ENCODE measurements around the gene ECEL1. TPM values are rescaled to one million over a fixed set of nuclear protein-coding genes. Genes with fewer than 3 reads are reported as not detected.
"Not testable (repeated sequence)": the region's sequence is repeated elsewhere in the genome, so short reads cannot be mapped to it uniquely, and the experiment has no call there.

Gene ECEL1, protein sequence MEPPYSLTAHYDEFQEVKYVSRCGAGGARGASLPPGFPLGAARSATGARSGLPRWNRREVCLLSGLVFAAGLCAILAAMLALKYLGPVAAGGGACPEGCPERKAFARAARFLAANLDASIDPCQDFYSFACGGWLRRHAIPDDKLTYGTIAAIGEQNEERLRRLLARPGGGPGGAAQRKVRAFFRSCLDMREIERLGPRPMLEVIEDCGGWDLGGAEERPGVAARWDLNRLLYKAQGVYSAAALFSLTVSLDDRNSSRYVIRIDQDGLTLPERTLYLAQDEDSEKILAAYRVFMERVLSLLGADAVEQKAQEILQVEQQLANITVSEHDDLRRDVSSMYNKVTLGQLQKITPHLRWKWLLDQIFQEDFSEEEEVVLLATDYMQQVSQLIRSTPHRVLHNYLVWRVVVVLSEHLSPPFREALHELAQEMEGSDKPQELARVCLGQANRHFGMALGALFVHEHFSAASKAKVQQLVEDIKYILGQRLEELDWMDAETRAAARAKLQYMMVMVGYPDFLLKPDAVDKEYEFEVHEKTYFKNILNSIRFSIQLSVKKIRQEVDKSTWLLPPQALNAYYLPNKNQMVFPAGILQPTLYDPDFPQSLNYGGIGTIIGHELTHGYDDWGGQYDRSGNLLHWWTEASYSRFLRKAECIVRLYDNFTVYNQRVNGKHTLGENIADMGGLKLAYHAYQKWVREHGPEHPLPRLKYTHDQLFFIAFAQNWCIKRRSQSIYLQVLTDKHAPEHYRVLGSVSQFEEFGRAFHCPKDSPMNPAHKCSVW
- not detected in 2 replicates for total RNA-seq (2014; rRNA removed; shearing (Covaris generic))
- not detected in 2 replicates for polyA plus RNA-seq (2015; cell fraction: cytosol; rRNA removed)
- polyA plus RNA-seq (2015; cell fraction: nucleus; rRNA removed) = not detected in 2 replicates

DNA sequence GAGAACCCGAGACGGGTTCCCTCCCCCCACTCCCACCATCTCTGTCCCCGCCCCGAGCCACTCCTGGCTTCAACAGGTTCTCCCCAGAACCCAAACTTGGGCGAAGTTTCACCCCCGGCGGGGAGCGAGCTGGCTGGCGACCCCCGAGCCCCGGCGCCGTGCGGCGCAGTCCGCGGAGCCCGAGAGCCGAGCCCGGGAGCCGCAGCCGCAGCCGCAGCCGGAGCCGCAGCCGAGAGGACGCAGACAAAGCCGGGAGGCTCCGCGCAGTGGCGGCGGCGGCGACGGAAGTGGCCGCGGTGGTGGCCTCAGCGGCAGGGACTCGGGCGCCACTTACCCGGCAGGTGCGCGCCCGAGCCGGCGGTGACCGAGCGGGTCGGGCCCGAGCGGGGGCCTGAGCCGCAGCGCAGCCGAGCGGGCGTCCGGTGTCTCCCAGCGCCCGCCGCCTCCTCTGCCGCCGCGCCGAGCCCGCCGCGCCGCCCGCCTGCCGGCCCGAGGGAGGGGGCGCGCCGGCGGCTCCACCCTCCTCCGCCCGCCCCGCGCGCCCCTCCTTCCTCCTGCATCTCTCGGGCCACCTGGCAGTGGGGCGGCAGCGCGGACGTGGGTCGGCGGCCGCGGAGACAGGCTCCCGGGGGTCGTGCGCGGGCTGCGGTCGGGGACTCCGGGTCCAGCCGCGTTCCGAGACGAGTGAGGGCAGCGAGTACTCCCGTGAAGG is at the start of gene ECEL1:
Gene ECEL1 (minus strand): TSS at position 450 of the 712 bp plus-strand sequence. CDS start 1,181 bp downstream, outside the sequence.
- DNase-seq (ENCODE audit: low read depth) = no peak

DNA sequence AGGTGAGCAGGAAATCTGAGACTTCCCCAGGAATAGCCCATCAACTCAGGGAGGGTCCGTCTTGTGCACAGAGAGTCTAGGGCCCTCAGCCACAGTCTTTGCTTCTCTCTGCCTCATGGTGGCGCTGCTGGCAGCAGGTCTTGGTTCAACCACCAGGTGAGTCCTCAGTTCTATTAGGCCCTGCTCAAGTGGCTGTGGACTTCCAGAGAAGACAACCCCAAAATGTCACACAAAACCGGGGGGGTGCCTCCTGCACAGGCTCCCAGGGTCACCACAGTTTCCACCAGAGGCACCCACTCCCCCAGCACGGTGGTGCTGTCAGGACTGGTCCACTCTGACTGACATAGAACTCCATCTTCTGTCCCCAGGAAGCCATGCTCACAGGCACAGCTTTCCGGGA is 49.4 kb upstream of the ECEL1 start:
- no peak for DNase-seq (ENCODE audit: low read depth)

DNA sequence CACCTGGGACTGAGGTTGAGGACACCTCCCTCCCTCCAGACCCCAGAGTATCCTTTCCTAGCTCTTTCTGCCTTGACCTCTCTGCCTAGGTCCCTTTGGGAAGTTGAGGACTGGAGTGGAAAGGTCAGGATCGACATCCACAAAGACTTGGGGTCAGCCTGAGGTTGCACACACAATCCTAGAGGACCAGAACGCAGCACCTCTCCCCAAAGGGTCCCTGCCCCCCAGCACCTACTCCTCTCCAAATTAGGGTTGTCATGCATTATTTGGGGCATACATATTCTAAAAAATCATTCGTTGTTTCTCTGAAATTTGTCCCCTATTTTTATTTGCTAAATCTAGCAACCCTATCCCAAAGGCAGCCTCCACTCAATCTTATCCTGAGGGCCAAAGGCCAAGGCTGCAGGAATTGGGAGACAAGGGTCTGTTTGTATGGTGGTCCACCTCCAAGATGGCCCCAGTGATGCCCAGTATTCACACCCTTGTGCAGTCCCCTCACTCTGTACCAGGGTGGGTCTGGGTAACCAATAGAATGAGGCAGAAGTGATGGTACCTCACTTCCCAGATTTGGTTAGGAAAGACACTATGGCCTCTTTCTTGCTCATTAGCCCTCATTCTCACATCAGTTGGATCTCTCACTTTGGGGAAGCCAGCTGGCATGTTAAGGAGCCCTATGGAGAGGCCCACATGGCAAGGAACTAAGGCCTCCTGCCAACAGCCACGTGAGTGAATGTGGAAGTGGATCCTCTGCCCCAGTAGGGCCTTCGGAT is 48.3 kb upstream of the ECEL1 start:
- no peak for DNase-seq (ENCODE audit: low read depth)

DNA sequence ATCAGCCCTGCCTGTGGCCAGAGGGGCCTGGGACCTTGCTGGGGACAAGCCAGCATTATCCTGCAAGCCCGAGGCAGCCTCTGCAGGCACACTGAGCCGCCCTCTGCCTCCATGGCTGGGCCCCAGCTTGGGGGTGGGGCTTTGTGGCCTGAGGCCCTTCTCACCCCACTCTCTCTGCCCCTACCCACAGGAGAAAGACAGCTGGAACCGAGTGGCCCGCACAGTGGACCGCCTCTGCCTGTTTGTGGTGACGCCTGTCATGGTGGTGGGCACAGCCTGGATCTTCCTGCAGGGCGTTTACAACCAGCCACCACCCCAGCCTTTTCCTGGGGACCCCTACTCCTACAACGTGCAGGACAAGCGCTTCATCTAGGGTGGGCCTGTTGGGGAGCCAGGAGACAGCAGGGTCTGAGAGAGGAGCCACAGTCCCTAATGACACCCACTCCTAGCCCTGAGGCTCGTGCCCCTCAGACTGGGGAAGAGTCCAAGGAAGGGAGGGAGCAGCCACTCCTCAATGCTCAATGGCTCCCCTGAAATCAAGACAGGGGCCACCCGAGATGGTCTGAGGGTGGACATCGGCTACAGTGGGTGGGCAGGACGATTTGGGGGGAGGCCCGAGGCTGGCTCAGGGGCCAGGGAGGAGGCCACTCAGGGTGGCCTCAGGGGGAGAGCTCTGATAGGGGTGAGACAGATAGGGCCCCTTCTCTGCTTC is 47.5 kb upstream of the ECEL1 start:
- DNase-seq (ENCODE audit: low read depth) = no peak

DNA sequence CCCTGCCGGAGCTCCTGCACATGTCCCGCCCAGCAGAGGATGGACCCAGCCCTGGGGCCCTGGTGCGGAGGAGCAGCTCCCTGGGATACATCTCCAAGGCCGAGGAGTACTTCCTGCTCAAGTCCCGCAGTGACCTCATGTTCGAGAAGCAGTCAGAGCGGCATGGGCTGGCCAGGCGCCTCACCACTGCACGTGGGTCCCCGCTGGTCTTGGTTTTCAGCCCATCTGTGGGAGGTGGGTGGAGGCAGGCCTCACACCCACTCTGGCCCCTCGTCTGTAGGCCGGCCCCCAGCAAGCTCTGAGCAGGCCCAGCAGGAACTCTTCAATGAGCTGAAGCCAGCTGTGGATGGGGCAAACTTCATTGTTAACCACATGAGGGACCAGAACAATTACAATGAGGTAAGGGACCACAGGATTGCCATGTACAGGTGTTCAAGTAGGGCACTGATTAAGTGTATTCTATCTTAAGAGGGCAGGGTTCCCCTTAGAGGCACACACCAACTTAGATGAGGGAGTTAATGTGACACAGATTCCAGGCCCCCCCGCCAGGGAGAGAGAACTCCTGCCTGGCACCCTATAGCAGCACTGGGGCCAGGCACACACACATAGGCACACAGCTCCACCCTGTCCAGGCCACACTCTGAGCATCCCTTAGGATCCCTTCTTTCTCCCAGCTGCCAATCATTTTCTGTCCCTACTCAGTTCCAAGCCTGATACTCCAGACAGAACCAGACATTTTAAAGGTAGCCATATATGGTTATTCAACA is 46.5 kb upstream of the ECEL1 start:
- DNase-seq (ENCODE audit: low read depth) = no peak

DNA sequence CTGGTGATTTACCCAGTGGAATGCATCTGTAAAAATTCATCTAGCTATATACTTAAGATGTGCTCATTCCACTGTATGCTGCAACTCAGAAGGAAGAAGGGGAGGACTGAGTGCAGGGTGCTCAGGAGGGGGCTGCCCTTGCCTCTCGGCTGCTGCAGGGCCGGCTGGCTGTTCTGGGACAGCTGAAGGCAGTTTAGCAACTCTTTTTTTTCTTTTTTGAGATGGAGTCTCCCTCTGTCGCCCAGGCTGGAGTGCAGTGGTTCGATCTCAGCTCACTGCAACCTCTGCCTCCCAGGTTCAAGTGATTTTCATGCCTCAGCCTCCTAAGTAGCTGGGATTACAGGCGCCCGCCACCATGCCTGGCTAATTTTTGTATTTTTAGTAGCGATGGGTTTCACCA is 45.2 kb upstream of the ECEL1 start:
- not testable (repeated sequence) for DNase-seq (ENCODE audit: low read depth)

DNA sequence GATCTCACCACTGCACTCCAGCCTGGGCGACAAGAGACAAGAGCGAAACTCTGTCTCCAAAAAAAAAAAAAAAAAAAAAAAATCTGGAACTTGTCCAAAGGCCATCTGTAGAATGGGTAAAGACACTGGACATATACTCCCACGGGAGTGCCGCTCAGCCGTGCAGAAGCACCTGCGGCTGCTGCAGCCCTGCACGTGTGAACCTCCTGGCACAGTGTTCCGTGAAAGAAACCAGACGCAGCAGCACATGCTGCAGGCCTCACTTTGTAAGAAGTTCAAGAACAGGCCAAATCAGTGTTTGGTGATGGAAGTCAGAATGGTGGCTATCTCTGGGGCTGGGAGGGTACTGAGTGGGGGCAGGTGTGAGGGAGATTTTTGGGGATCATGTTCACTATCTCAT is 44.8 kb upstream of the ECEL1 start:
- DNase-seq (ENCODE audit: low read depth) = no peak

DNA sequence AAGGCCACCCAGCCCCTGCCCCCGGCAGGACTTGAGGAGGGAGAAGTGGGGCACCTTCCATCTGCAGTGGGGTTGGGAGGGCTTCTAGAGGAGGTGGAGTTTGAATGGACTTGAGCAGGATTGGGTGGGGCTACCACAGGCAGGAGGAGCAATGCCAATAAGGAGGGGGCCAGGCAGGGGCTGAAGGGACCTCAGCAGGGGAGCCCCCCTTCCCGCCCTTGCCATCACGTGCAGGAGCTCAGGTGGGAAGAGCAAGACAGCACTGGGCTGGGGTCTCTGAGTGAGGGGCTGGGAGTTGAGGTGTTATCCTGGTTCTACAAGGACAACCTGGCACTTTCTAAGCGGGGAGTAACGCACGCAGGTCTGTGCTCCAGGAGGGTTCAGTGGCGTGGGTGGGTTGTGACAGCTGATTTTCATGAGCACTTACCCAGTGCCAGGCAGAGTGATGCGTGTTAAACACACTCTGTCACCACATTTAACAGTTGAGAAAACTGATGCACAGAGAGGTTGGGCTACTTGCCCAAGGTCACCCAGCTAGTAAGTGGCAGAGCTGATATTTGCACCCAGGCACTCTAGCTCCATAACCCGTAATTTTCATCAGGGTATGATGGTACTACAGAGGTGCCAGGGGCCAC is 43.1 kb upstream of the ECEL1 start:
- DNase-seq (ENCODE audit: low read depth) = no peak

DNA sequence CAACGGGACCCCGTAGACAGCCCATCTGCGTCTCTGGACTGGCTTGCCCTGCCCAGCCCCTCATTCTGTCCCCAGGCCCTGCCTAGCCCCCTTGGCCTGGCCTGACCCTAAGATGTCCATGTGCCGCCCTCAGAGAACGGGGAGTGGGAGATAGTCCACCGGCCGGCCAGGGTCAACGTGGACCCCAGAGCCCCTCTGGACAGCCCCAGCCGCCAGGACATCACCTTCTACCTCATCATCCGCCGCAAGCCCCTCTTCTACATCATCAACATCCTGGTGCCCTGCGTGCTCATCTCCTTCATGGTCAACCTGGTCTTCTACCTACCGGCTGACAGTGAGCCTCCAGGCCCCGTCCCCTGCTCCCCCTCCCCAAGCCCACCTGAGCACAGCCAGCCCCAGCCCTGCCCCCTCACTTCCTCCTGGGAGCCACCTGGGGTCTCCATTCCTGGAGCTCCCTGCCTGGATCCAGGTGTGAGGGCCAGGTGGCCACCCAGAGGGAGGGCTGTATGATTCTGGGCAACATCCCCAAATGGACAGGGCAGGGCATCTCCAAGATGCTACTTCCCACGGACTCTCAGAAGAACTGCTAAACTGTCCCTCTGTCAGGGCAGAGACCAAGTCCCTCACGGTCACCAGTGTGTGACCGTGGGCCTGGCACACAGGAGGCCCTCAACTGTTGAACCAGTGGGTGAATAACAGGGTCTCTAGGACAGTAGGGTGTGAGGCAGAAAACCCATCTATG is 42.3 kb upstream of the ECEL1 start:
- DNase-seq (ENCODE audit: low read depth) = no peak

DNA sequence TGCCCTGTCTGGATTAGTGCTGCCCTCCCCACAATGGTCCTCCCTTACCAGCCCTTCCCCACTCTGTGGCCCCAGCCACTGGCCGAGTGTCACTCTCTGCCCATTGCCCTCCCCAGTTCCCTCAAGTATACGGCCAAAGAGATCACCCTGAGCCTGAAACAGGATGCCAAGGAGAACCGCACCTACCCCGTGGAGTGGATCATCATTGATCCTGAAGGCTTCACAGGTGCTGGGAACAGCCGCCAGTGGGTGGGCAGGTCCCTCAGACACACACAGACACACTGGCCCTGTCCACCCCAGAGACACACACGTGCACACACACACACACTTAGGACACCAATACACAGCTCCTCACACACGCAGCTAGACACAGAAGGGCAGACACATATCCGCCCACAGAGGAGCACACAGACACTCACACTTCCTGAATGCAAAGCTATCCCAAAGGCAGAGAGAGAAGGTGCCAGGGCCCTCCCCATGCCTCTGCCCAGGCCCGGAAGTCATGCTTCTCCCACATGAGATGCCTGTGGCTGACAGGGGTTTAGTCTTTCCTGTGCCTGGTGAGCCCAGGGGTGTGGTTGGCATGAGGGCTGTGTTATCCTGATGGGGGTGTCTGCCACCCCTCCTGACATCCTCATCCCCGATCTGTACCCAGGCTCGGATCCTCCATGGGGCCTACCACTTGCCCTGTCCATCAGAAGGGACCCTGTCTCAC is 41.3 kb upstream of the ECEL1 start:
- peak; percentile 58 for DNase-seq (ENCODE audit: low read depth)

DNA sequence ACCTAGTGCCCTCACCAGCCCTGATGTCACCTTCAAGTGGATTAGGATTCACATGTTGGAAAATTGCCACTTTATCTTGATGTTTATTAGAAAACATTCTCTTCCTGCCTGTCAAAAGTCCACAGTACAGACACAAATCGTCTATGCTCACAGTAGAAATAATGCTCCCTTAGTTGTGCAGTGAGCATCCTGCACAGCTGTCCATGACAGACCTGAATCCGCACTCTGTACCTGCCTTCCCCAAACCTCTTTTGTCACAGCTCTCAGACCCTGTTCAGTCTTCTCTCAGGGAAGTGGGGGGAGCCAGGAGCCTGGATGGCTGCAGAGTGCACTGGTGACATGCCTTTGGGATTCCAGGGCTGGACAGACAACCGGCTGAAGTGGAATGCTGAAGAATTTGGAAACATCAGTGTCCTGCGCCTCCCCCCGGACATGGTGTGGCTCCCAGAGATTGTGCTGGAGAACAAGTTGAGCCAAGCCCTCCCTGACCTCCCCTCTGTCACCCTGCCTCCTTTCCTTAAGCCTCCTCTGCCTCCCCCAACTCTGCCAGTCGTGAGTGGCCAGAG is 40.4 kb upstream of the ECEL1 start:
- DNase-seq (ENCODE audit: low read depth) = no peak

DNA sequence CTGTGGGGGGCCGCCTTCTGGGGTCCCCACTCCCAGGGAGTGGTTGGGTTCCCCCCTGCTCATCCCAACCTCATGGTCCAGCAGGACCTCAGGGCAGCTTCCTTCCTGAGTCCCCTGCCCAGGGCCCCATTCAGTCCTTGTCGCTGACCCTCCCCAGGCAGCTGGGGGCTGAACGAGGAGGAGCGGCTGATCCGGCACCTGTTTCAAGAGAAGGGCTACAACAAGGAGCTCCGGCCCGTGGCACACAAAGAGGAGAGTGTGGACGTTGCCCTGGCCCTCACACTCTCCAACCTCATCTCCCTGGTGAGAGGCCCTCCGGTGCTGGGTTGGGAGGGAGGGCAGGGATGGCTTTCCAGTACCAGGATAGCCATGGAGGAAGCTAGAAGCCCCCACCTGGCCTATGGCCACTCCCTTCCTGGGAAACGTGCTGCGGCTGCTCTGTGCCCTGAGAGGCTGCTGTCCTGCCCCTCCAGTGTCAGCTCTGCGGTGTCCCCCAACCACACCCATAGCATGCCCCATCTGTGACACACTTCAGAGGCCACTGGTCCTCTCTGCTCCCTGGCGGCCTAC is 38.8 kb upstream of the ECEL1 start:
- no peak for DNase-seq (ENCODE audit: low read depth)

DNA sequence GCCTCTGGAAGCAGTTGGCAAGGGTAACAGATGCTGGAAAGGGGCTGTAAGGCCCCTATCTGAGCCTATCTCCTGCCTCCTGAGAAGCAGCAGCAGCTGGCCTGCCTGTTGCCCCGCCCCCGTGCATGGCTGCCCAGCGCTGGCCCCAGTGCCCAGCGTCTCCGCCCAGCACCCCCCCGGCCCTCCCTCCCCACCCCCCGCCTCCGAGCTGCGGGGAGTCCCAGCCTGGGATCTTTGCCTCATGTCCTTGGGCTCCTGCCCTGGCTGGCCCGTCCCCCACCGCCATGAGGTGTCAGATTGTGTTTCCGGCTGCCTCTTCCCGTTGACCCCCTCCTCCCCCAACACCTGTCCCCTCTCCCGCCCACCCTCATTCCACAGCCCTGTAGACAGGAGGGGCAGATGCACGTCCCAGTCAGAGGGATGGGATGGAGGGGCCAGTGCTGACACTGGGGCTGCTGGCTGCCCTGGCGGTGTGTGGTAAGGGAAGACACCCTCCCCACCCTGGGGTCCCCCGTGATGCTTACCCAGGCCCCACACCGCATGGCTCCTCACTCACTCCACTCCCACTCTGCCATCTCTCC is 38.2 kb upstream of the ECEL1 start, which contains the start of gene CHRND:
Gene CHRND (plus strand): TSS at position 370 of the 581 bp plus-strand sequence. CDS start 56 bp downstream, at position 426.
- DNase-seq (ENCODE audit: low read depth) = no peak

DNA sequence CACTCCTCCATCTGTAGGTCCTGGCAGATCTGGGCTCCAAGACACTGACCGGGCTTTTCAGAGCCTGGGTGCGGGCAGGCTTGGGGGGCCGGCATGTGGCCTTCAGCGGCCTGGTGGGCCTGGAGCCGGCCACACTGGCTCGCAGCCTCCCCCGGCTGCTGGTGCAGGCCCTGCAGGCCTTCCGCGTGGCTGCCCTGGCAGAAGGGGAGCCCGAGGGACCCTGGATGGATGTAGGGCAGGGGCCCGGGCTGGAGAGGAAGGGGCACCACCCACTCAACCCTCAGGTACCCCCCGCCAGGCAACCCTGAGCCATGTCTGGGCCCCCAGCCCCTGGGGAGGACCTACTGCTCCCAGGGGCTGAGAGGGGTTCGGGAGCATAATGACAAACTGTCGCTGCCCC is 37.6 kb upstream of the ECEL1 start:
- no peak for DNase-seq (ENCODE audit: low read depth)

DNA sequence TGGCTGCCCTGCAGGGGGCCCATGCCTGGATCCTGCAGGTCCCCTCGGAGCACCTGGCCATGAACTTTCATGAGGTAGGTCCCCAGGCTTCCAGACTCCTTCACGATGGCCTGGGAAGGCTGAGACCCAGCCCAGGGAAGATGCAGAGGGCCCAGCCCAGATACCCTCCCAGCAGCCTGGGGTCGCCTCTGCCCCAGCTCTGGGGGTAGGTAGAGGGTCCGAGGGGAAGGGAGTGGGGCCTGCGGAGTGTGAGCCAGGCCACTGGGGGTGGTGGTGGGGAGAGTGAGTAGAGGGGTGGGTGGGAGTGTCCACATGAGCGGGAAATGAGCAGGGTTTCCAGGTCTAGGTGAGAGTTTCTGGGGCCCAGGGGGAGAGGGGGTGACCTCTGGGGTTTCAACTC is 37.1 kb upstream of the ECEL1 start:
- DNase-seq (ENCODE audit: low read depth) = no peak
